IMR-90 (cell line): Measurements from ENCODE around the gene EGFR. TPM values are rescaled to one million over a fixed set of nuclear protein-coding genes. Genes with fewer than 3 reads are reported as not detected.

Source experiments
- ATAC-seq: fragments of 200-7000 bp; cut with Tn5 transposase; 2 replicates; pipeline ENCODE4 v1.9.1; 2020; ENCODE audit warnings: low read depth, mild to moderate bottlenecking, moderate library complexity
- BruUV-seq: library from RNA; stranded (reverse); fragments of 400-500 nt; replicated peaks from 2 replicates; lab custom pipeline; 2021; lab: Mats Ljungman, UMichigan
- CTCF ChIA-PET: fragments of 300-600 bp; formaldehyde crosslinking; extraction: SDS; loops from one replicate; lab custom pipeline; 2021; ENCODE audit warnings: antibody characterized with exemption; lab: Yijun Ruan, JAX
- POLR2A ChIA-PET: fragments of 300-600 bp; sonication (Branson Sonifier 250); formaldehyde crosslinking; loops from one replicate; lab custom pipeline; 2022; ENCODE audit warnings: antibody characterized with exemption; ENCODE audit not compliant: unreplicated experiment; lab: Charles Lee
- DNase-seq: peaks from one replicate; pipeline ENCODE4 v3.0.0; 2013
- H2AFZ ChIP-seq: replicated peaks from 2 replicates; pipeline ENCODE3; 2013; ENCODE audit warnings: low read length, mild to moderate bottlenecking; ENCODE audit not compliant: poor library complexity
- H2AK5ac ChIP-seq: 2 replicates; pipeline ENCODE4 v1.6.1; 2013; ENCODE audit warnings: low read depth, low read length, inconsistent platforms
- H2AK9ac ChIP-seq: replicated peaks from 2 replicates; pipeline ENCODE3; 2013; ENCODE audit warnings: mild to moderate bottlenecking, low read depth, low read length, moderate library complexity; ENCODE audit not compliant: poor library complexity
- H2BK120ac ChIP-seq: 2 replicates; pipeline ENCODE4 v1.6.1; 2013; ENCODE audit warnings: low read depth, low read length, inconsistent platforms
- H2BK15ac ChIP-seq: 3 replicates; pipeline ENCODE4 v1.6.1; 2013; ENCODE audit warnings: low read depth, low read length, inconsistent platforms
- H2BK20ac ChIP-seq: 2 replicates; pipeline ENCODE4 v1.6.1; 2013; ENCODE audit warnings: low read depth, mild to moderate bottlenecking, inconsistent platforms, low read length, moderate library complexity
- H2BK5ac ChIP-seq: 2 replicates; pipeline ENCODE4 v1.6.1; 2013; ENCODE audit warnings: mild to moderate bottlenecking, low read depth, low read length, inconsistent platforms; ENCODE audit not compliant: poor library complexity, severe bottlenecking
- H3K14ac ChIP-seq: replicated peaks from 2 replicates; pipeline ENCODE4 v1.6.1; 2013; ENCODE audit warnings: low read depth, low read length, inconsistent platforms
- H3K18ac ChIP-seq: 2 replicates; pipeline ENCODE4 v1.6.1; 2013; ENCODE audit warnings: low read depth, low read length, control low read depth
- H3K23ac ChIP-seq: 2 replicates; pipeline ENCODE4 v1.6.1; 2013; ENCODE audit warnings: low read depth, low read length, inconsistent platforms
- H3K27ac ChIP-seq: 2 replicates; pipeline ENCODE4 v1.5.1; 2013; ENCODE audit warnings: mild to moderate bottlenecking, control low read depth, low read length; ENCODE audit not compliant: insufficient read depth
- H3K27me3 ChIP-seq: 2 replicates; pipeline ENCODE4 v1.6.1; 2013; ENCODE audit warnings: low read length; ENCODE audit not compliant: control insufficient read depth, insufficient read depth
- H3K36me3 ChIP-seq: 2 replicates; pipeline ENCODE4 v1.6.1; 2013; ENCODE audit warnings: low read length, mixed read lengths; ENCODE audit not compliant: control insufficient read depth, insufficient read depth
- H3K4ac ChIP-seq: 2 replicates; pipeline ENCODE4 v1.6.1; 2013; ENCODE audit warnings: low read depth, low read length, inconsistent platforms
- H3K4me1 ChIP-seq: 2 replicates; pipeline ENCODE4 v1.6.1; 2013; ENCODE audit warnings: low read length, mixed read lengths; ENCODE audit not compliant: control insufficient read depth, insufficient read depth
- H3K4me2 ChIP-seq: 2 replicates; pipeline ENCODE4 v1.6.1; 2013; ENCODE audit warnings: low read depth, mild to moderate bottlenecking, control low read depth, low read length, moderate library complexity
- H3K4me3 ChIP-seq: 2 replicates; pipeline ENCODE4 v1.5.1; 2013; ENCODE audit warnings: low read depth, mild to moderate bottlenecking, control low read depth, low read length, moderate library complexity; ENCODE audit not compliant: insufficient read depth
- H3K56ac ChIP-seq: 2 replicates; pipeline ENCODE4 v1.6.1; 2013; ENCODE audit warnings: low read length, inconsistent platforms; ENCODE audit not compliant: insufficient read depth; ENCODE audit errors: extremely low read depth
- H3K79me1 ChIP-seq, 2 experiments: 2 replicates each; pipeline ENCODE4 v1.6.1; 2013; ENCODE audit warnings: low read length in 2 of 2, inconsistent platforms in 1 of 2, low read depth in 1 of 2
- H3K9ac ChIP-seq: 2 replicates; pipeline ENCODE4 v1.6.1; 2013; ENCODE audit warnings: low read depth, low read length, control low read depth
- H3K9me1 ChIP-seq: 2 replicates; pipeline ENCODE4 v1.6.1; 2013; ENCODE audit warnings: low read length, inconsistent platforms; ENCODE audit not compliant: insufficient read depth
- H3K9me3 ChIP-seq: 2 replicates; pipeline ENCODE4 v1.6.1; 2013; ENCODE audit warnings: low read length; ENCODE audit not compliant: control insufficient read depth, insufficient read depth
- H4K20me1 ChIP-seq: 2 replicates; pipeline ENCODE4 v1.6.1; 2013; ENCODE audit warnings: low read length, inconsistent platforms; ENCODE audit not compliant: insufficient read depth
- H4K5ac ChIP-seq: 2 replicates; pipeline ENCODE4 v1.6.1; 2013; ENCODE audit warnings: mild to moderate bottlenecking, low read depth, low read length, control low read depth
- H4K8ac ChIP-seq, 2 experiments: 2 replicates each; pipeline ENCODE4 v1.6.1; 2013; ENCODE audit warnings: low read depth in 2 of 2, low read length in 2 of 2, control low read depth in 1 of 2, inconsistent platforms in 1 of 2
- H4K91ac ChIP-seq: 2 replicates; pipeline ENCODE4 v1.6.1; 2013; ENCODE audit warnings: low read depth, low read length, inconsistent platforms; ENCODE audit not compliant: insufficient read depth
- BHLHE40 ChIP-seq: fragments of 150-350 bp; IDR thresholded peaks from 2 replicates; pipeline ENCODE4 v1.6.1; 2016; ENCODE audit warnings: mild to moderate bottlenecking, low read depth, low read length
- CEBPB ChIP-seq: IDR thresholded peaks from 2 replicates; pipeline ENCODE4 v1.6.1; 2012; ENCODE audit warnings: low read depth, low read length, improper control_type of control experiment
- CHD1 ChIP-seq: IDR thresholded peaks from 2 replicates; pipeline ENCODE4 v1.6.1; 2012; ENCODE audit warnings: low read depth, low read length, improper control_type of control experiment
- CTCF ChIP-seq: conservative IDR thresholded peaks from 2 replicates; pipeline ENCODE4 v1.5.1; 2012; ENCODE audit warnings: mild to moderate bottlenecking, low read depth, low read length, improper control_type of control experiment
- ELK1 ChIP-seq: fragments of 150-350 bp; IDR thresholded peaks from 2 replicates; pipeline ENCODE4 v1.6.1; 2016; ENCODE audit warnings: low read depth, mild to moderate bottlenecking, low read length, moderate library complexity, borderline replicate concordance
- FOS ChIP-seq: fragments of 150-350 bp; IDR thresholded peaks from 2 replicates; pipeline ENCODE4 v1.6.1; 2016; ENCODE audit warnings: low read depth, low read length
- MAFK ChIP-seq: IDR thresholded peaks from 2 replicates; pipeline ENCODE4 v1.6.1; 2012; ENCODE audit warnings: low read depth, low read length, improper control_type of control experiment
- MAZ ChIP-seq: IDR thresholded peaks from 2 replicates; pipeline ENCODE4 v1.6.1; 2012; ENCODE audit warnings: low read depth, mild to moderate bottlenecking, low read length, improper control_type of control experiment, moderate library complexity, borderline replicate concordance
- MXI1 ChIP-seq: IDR thresholded peaks from 2 replicates; pipeline ENCODE4 v1.6.1; 2012; ENCODE audit warnings: low read depth, mild to moderate bottlenecking, low read length, moderate library complexity, borderline replicate concordance
- NFE2L2 ChIP-seq: fragments of 150-350 bp; IDR thresholded peaks from 2 replicates; pipeline ENCODE4 v1.6.1; 2016; ENCODE audit warnings: low read depth, mild to moderate bottlenecking, low read length
- POLR2A ChIP-seq: IDR thresholded peaks from 2 replicates; pipeline ENCODE4 v1.6.1; 2012; ENCODE audit warnings: mild to moderate bottlenecking, low read depth, low read length
- RAD21 ChIP-seq: IDR thresholded peaks from 2 replicates; pipeline ENCODE4 v1.6.1; 2012; ENCODE audit warnings: low read length, improper control_type of control experiment
- RCOR1 ChIP-seq: IDR thresholded peaks from 2 replicates; pipeline ENCODE4 v1.6.1; 2012; ENCODE audit warnings: mild to moderate bottlenecking, low read length, improper control_type of control experiment; ENCODE audit not compliant: insufficient replicate concordance
- RFX5 ChIP-seq: IDR thresholded peaks from 2 replicates; pipeline ENCODE4 v1.8.0; 2012; ENCODE audit warnings: low read depth, mild to moderate bottlenecking, low read length, moderate library complexity
- SMC3 ChIP-seq: fragments of 150-350 bp; IDR thresholded peaks from 2 replicates; pipeline ENCODE4 v1.6.1; 2016; ENCODE audit warnings: low read depth, mild to moderate bottlenecking, antibody characterized with exemption, low read length, moderate library complexity
- USF2 ChIP-seq: fragments of 150-350 bp; IDR thresholded peaks from 2 replicates; pipeline ENCODE4 v1.6.1; 2017; ENCODE audit warnings: mild to moderate bottlenecking, antibody characterized with exemption, low read length, low read depth
- WGBS, 2 experiments: methylation state at CpG; one replicate each; pipeline versions ENCODE4 v1.1.5 to v1.1.7; 2013; ENCODE audit warnings: missing lambda C conversion rate in 2 of 2; ENCODE audit not compliant: insufficient read length in 1 of 2; ENCODE audit errors: extremely low coverage in 2 of 2; 5-methylcytosine and 5-hydroxymethylcytosine counted together
- dilution Hi-C: fragments of 300-500 bp; cut with HindIII; formaldehyde crosslinking; loops from one replicate; pipeline ENCODE4 v1.14.3; 2018; ENCODE audit warnings: low sequenced_read_pairs; ENCODE audit not compliant: unreplicated experiment
- in situ Hi-C: fragments of 300-500 bp; cut with MboI; formaldehyde crosslinking; loops from 3 replicates; pipeline ENCODE4 v1.14.3; 2019; ENCODE audit warnings: low sequenced_read_pairs, inconsistent platforms, mixed read lengths
- intact Hi-C: fragments of 100-400 bp; cut with micrococcal nuclease; formaldehyde crosslinking; loops from 2 replicates; pipeline ENCODE4 v1.10.0; 2022
- polyA plus RNA-seq, 3 experiments: library from polyadenylated mRNA; depleted of rRNA; stranded (reverse); fragments of >200 nt; gene quantifications; 2 replicates each; pipeline ENCODE4 v1.2.3, GENCODE V29; 2012; ENCODE audit warnings: low replicate concordance in 1 of 3
- total RNA-seq: library from RNA; depleted of rRNA; stranded (reverse); fragments of >200 nt; gene quantifications from 2 replicates; pipeline ENCODE4 v1.2.3, GENCODE V29; 2012

EGFR gene
- total and polyA plus RNA-seq, 2 of the 4 experiments (the other 2 are of a cell fraction) = 36.9 to 60.4 TPM

- H4K5ac ChIP-seq = no peak overlapping the region
- no peak overlapping the region for H2AK9ac ChIP-seq
- no peak overlapping the region for H3K9ac ChIP-seq
- no peak overlapping the region for H4K8ac ChIP-seq
- H3K4ac ChIP-seq = no peak overlapping the region
- no peak for ATAC-seq
- peaks cover 2% of the 10 kb centered on the region; the same call in 1 of the 2 replicates for H3K4me1 ChIP-seq
- ChIA-PET POLR2A (no interaction called here), CTCF (no interaction called here)
- no TSS peak for BruUV-seq
- H2BK120ac ChIP-seq = no peak overlapping the region
- H3K27ac ChIP-seq = no peak overlapping the region
- in situ Hi-C loops = loop anchor here (25.0 kb wide), 1 partner anchor 378 kb away; no protein-coding TSS in a partner anchor
- H2BK15ac ChIP-seq = no peak overlapping the region
- H3K4me3 ChIP-seq = no peak overlapping the region
- dilution Hi-C loops = no loop called here
- no peaks in the 10 kb centered on the region for H3K27me3 ChIP-seq
- no peak for DNase-seq
- no peak overlapping the region for H2BK20ac ChIP-seq
- peaks cover 17% of the 10 kb centered on the region for H3K9me1 ChIP-seq
- peaks cover 55% of the 10 kb centered on the region for H3K36me3 ChIP-seq
- no peak overlapping the region for H3K56ac ChIP-seq
- no peak overlapping the region for H2BK5ac ChIP-seq
- no peak overlapping the region for H4K91ac ChIP-seq
- H2AK5ac ChIP-seq = no peak overlapping the region
- no peak overlapping the region for H2AFZ ChIP-seq
- H3K4me2 ChIP-seq = no peak overlapping the region
- H3K23ac ChIP-seq = no peak overlapping the region
- WGBS, 2 experiments = 97% methylated on average over 5 of the region's 13 CpGs; no CpG with 5 or more reads in 1 of the 2 experiments
- intact Hi-C loops = no loop called here
- H4K20me1 ChIP-seq = peaks cover 17% of the 10 kb centered on the region
- peaks cover 40 to 68% of the 10 kb centered on the region in 2 experiments for H3K79me1 ChIP-seq
- TF ChIP-seq RCOR1 = no peak
- TF ChIP-seq MAFK = no peak
- no peak for TF ChIP-seq RAD21
- no peak for TF ChIP-seq FOS
- no peak for TF ChIP-seq POLR2A
- no peak for TF ChIP-seq RFX5
- no peak for TF ChIP-seq MXI1
- TF ChIP-seq SMC3 = no peak
- TF ChIP-seq ELK1 = no peak
- TF ChIP-seq BHLHE40 = no peak
- no peak for TF ChIP-seq MAZ
- no peak for TF ChIP-seq NFE2L2
- no peak for TF ChIP-seq CTCF
- no peak for TF ChIP-seq USF2
- TF ChIP-seq CEBPB = no peak
- TF ChIP-seq CHD1 = no peak
- no peak overlapping the region for H3K18ac ChIP-seq
- no peak overlapping the region for H3K14ac ChIP-seq
- no peaks in the 10 kb centered on the region for H3K9me3 ChIP-seq
Measured at GRCh38 chr7:55165176-55165861, 146.5 kb downstream of the EGFR start.
